ENCODE data around the gene SOX1.

- no peak for TF ChIP-seq EP300 (conservative IDR thresholded peaks at IDR 0.05; ENCODE audit: poor library complexity, severe bottlenecking)
- TF ChIP-seq, protein P1, sequence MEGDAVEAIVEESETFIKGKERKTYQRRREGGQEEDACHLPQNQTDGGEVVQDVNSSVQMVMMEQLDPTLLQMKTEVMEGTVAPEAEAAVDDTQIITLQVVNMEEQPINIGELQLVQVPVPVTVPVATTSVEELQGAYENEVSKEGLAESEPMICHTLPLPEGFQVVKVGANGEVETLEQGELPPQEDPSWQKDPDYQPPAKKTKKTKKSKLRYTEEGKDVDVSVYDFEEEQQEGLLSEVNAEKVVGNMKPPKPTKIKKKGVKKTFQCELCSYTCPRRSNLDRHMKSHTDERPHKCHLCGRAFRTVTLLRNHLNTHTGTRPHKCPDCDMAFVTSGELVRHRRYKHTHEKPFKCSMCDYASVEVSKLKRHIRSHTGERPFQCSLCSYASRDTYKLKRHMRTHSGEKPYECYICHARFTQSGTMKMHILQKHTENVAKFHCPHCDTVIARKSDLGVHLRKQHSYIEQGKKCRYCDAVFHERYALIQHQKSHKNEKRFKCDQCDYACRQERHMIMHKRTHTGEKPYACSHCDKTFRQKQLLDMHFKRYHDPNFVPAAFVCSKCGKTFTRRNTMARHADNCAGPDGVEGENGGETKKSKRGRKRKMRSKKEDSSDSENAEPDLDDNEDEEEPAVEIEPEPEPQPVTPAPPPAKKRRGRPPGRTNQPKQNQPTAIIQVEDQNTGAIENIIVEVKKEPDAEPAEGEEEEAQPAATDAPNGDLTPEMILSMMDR (IDR thresholded peaks at IDR 0.05; ENCODE audit: poor library complexity, severe bottlenecking) = no peak
Measured at GRCh38 chr13:112062072-112062567, 4.8 kb upstream of the SOX1 start.
